Nephron (organoid): ENCODE measurements around the gene CAMTA1.

ENCODE experiments used
- H3K27ac Mint-ChIP-seq, 3 experiments: 2 replicates each; pipeline ENCODE4 v1.8.0; 2020; ENCODE audit warnings: mixed read lengths in 3 of 3, mild to moderate bottlenecking in 2 of 3, moderate library complexity in 1 of 3
- H3K27me3 Mint-ChIP-seq: 2 replicates; pipeline ENCODE4 v1.8.0; 2021; ENCODE audit warnings: low read depth, mild to moderate bottlenecking, moderate library complexity, mixed read lengths
- H3K36me3 Mint-ChIP-seq: 2 replicates; pipeline ENCODE4 v1.8.0; 2020; ENCODE audit warnings: low read depth, mixed read lengths
- H3K4me1 Mint-ChIP-seq: 2 replicates; pipeline ENCODE4 v1.8.0; 2020; ENCODE audit warnings: mixed read lengths
- H3K4me3 Mint-ChIP-seq, 3 experiments: 2 replicates each; pipeline ENCODE4 v1.8.0; 2020; ENCODE audit warnings: mild to moderate bottlenecking in 3 of 3, mixed read lengths in 3 of 3, moderate library complexity in 2 of 3
- H3K9me3 Mint-ChIP-seq: 2 replicates; pipeline ENCODE4 v1.8.0; 2020; ENCODE audit warnings: mixed read lengths
- TF ChIP-seq, protein P1 (sequence below), 3 experiments: fragments of 200-600 bp; sonication (generic); IDR thresholded peaks; one replicate each; pipeline ENCODE4 v1.5.0; 2021; ENCODE audit warnings: antibody characterized with exemption in 3 of 3; ENCODE audit not compliant: unreplicated experiment in 3 of 3

CAMTA1 gene

DNA sequence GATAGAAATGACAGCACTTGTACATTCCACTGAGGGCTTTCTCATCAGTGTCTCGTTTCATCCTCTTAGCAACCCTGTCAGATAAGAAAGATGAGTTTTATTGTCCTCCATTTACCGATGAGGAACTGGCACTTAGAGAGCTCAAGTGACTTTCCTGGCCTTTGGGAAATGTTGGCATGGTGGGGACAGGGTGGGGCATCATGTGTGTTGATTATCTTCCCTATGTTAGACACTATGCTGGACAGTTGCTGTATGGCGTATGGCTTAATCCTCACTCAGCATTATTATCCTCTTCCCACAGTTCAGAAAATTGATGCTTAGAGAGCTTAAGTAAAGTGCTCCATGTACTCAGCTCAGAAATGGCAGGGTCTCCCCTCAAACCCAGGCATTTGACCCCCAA lies 163.2 kb downstream of the CAMTA1 start:
- TF ChIP-seq, protein P1, sequence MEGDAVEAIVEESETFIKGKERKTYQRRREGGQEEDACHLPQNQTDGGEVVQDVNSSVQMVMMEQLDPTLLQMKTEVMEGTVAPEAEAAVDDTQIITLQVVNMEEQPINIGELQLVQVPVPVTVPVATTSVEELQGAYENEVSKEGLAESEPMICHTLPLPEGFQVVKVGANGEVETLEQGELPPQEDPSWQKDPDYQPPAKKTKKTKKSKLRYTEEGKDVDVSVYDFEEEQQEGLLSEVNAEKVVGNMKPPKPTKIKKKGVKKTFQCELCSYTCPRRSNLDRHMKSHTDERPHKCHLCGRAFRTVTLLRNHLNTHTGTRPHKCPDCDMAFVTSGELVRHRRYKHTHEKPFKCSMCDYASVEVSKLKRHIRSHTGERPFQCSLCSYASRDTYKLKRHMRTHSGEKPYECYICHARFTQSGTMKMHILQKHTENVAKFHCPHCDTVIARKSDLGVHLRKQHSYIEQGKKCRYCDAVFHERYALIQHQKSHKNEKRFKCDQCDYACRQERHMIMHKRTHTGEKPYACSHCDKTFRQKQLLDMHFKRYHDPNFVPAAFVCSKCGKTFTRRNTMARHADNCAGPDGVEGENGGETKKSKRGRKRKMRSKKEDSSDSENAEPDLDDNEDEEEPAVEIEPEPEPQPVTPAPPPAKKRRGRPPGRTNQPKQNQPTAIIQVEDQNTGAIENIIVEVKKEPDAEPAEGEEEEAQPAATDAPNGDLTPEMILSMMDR (IDR thresholded peaks at IDR 0.05; ENCODE audit: unreplicated experiment in 3 of 3) = no peak
- H3K9me3 Mint-ChIP-seq = peaks cover 2% of the 10 kb centered on the region
- no peak overlapping the region for H3K4me3 Mint-ChIP-seq
- peaks cover 10% of the 10 kb centered on the region for H3K27me3 Mint-ChIP-seq
- peak overlapping the region in 1 of 3 experiments; percentile 46 for H3K27ac Mint-ChIP-seq
- H3K4me1 Mint-ChIP-seq = peaks cover 29% of the 10 kb centered on the region
- H3K36me3 Mint-ChIP-seq = no peaks in the 10 kb centered on the region

DNA sequence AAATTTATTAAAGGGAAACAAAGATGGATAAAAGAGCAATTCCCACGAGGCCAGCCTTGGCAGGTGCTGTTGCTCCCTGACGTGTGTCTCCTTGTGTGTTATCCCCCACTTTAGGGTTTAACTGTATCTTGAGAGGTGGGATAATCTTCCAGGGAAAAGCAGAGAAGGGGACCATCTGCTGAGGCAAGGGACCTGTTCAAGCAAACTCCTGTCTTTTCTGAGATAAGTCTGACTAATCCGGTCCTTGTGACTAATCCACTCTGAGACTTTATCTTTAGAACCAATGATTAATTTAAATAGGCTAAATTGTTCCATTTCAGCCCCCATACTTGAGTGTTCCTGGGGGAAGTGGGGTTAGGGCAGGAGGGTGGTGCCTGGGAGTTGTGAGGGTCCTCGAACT lies 163.6 kb downstream of the CAMTA1 start:
- TF ChIP-seq, protein P1 (IDR thresholded peaks at IDR 0.05; ENCODE audit: unreplicated experiment in 3 of 3) = no peak
- Mint-ChIP-seq H3K36me3 (no peaks in the 10 kb centered on the region), H3K9me3 (peaks cover 2% of the 10 kb centered on the region), H3K4me3 (no peak overlapping the region), H3K4me1 (peaks cover 33% of the 10 kb centered on the region), H3K27me3 (peaks cover 10% of the 10 kb centered on the region), H3K27ac (peak overlapping the region in 1 of 3 experiments; percentile 46)

DNA sequence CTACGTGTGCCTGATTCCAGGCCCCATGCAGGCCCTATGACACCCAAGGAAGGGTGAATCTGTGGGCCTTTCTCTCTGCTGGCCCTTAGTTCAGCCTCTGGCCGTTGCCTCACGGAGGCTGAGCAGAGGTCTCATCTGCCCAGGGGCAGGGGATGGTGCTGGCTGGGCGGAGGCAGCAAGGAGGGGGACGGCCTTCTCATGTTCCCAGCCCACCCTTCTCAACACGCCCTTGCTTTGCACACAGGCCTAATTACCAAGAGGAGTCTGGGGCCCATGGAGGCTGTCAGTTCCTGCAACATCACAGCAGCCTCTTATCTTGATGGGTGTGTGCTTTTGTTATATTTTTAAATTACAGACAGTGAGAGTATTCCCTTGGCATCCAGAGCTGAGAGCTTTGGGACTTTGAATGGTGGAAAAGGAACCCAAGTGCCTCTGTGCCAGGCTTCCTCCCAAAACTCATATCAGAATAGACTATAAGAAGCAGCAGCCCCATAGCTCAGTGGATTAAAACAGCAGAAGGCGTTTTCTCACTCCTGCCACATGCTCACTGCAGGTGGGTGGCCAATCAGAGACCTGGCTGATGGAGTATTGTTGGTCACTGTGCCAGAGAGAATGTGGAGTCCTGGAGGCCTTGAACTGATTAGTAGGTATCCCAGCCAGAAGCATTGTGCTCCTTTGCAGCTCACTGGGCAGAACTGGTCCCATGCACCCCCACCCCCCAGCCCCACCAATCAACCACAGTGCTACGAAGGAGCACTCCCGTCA lies 164.9 kb downstream of the CAMTA1 start:
- TF ChIP-seq, protein P1 (IDR thresholded peaks at IDR 0.05; ENCODE audit: unreplicated experiment in 3 of 3) = no peak
- Mint-ChIP-seq H3K36me3 (no peaks in the 10 kb centered on the region), H3K4me3 (no peak overlapping the region), H3K9me3 (peaks cover 2% of the 10 kb centered on the region), H3K4me1 (peaks cover 46% of the 10 kb centered on the region), H3K27ac (no peak overlapping the region), H3K27me3 (peaks cover 6% of the 10 kb centered on the region)

DNA sequence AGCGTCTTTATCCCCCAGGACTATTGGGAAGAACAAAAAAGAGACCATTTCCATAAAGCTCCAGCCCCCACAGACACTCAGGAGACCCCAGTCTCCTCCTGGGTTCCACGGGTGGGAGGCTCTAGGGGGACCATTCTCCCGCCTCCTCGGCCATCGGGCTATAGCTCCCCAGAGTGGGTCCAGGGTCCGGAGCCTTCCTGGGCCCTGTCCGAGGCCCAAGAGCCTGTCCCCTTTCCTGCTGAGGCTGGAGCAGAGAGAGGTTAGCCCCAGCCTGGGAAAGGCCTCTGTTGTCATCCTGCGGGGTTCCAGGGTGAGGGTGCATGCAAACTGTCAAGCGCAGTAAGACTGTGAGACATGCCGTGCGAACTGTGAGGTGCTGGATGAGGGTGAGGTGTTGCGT lies 166.3 kb downstream of the CAMTA1 start:
- Mint-ChIP-seq H3K4me1 (peaks cover 60% of the 10 kb centered on the region), H3K9me3 (peaks cover 2% of the 10 kb centered on the region), H3K27me3 (peaks cover 6% of the 10 kb centered on the region), H3K4me3 (no peak overlapping the region), H3K27ac (no peak overlapping the region), H3K36me3 (no peaks in the 10 kb centered on the region)
- TF ChIP-seq, protein P1 (IDR thresholded peaks at IDR 0.05; ENCODE audit: unreplicated experiment in 3 of 3) = no peak

DNA sequence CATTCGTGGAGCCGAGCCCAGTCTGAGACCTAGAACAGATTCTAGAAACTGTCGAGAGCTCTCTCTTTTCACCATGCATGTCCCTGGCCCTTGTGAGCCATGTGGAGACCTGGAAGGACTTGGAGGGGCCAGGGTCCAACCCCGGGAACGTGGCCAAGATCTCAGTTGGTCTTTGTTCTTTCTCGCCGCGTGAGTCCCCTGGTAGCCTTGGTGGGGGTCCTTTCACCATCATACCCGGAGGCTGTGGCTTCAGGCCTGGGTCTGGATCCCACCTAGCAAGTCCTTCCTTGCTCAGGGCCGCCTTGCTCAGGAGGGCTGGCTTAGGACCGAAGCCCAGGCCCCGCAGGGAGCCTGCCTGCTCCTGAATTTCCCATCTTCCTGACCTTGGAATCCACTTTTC lies 168.0 kb downstream of the CAMTA1 start:
- Mint-ChIP-seq H3K4me1 (peaks cover 67% of the 10 kb centered on the region), H3K27ac (peak overlapping the region in 2 of 3 experiments; percentile 26 to 52), H3K27me3 (peaks cover 7% of the 10 kb centered on the region), H3K9me3 (no peaks in the 10 kb centered on the region), H3K36me3 (no peaks in the 10 kb centered on the region), H3K4me3 (no peak overlapping the region)
- TF ChIP-seq, protein P1 (IDR thresholded peaks at IDR 0.05; ENCODE audit: unreplicated experiment in 3 of 3) = no peak

DNA sequence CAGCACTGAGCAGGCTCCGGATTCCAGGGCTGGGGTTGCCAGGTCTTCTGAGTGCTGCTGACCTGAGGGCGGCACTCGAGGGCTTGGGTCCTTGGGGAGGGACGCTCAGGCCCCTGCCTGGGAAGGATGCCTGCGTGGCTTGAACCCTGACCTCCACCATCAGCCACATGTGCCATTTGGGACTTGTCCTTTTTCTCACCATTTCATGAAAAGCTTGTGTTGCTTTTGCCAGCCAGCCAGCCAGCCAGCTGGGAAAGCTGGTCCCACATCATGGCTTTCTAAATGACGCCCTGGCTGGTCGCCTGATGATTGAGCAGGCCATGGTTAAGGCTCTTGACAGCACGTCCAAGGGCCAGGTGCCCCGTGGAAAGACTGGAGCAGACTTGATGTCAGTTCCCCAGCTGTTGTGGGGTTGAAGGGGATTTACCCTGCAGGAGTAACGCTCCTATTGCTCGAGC lies 168.7 kb downstream of the CAMTA1 start:
- H3K27ac Mint-ChIP-seq = peak overlapping the region in 2 of 3 experiments; percentile 51 to 67
- H3K4me1 Mint-ChIP-seq = peaks cover 69% of the 10 kb centered on the region
- H3K4me3 Mint-ChIP-seq = no peak overlapping the region
- peaks cover 9% of the 10 kb centered on the region for H3K27me3 Mint-ChIP-seq
- TF ChIP-seq, protein P1 (IDR thresholded peaks at IDR 0.05; ENCODE audit: unreplicated experiment in 3 of 3) = no peak
- H3K36me3 Mint-ChIP-seq = no peaks in the 10 kb centered on the region
- no peaks in the 10 kb centered on the region for H3K9me3 Mint-ChIP-seq
